Endothelial cell of umbilical vein (primary cell): ENCODE measurements around the gene DST. TPM values are rescaled to one million over a fixed set of nuclear protein-coding genes. Genes with fewer than 3 reads are reported as not detected.
A peak's percentile ranks its signal among the peaks of the same experiment; 100 is the strongest.

Experiments used
- BruUV-seq: library from RNA; stranded (reverse); fragments of 400-500 nt; replicated peaks from 2 replicates; lab custom pipeline; 2021; lab: Mats Ljungman, UMichigan
- CTCF ChIA-PET: fragments of 300-600, 350-600 bp; sonication (Branson Sonifier 250); formaldehyde crosslinking; loops from one replicate; lab custom pipeline; 2021; ENCODE audit warnings: antibody characterized with exemption, inconsistent platforms; lab: Charles Lee
- POLR2A ChIA-PET: fragments of 300-600, 350-600 bp; sonication (Branson Sonifier 250); formaldehyde crosslinking; loops from one replicate; lab custom pipeline; 2021; ENCODE audit warnings: antibody characterized with exemption, inconsistent platforms; lab: Charles Lee
- DNase-seq: peaks from one replicate; pipeline ENCODE4 v3.0.0-alpha.2; 2011; ENCODE audit warnings: low read depth, low spot score
- FAIRE-seq: peaks from 2 replicates; lab custom pipeline; 2011; peaks lifted over from hg19 to GRCh38; lab: Jason Lieb, UNC
- H2AFZ ChIP-seq: 2 replicates; pipeline ENCODE4 v1.6.0; 2012; ENCODE audit warnings: low read depth, low read length, control low read depth, inconsistent platforms
- H3K27ac ChIP-seq: 2 replicates; pipeline ENCODE4 v1.5.1; 2011; ENCODE audit warnings: low read depth, mild to moderate bottlenecking, control low read depth, low read length, moderate library complexity; ENCODE audit not compliant: insufficient read depth
- H3K27me3 ChIP-seq, 2 experiments: 2 replicates each; pipeline versions ENCODE4 v1.6.0 to v1.6.1; 2011; ENCODE audit warnings: low read length in 2 of 2, mixed read lengths in 1 of 2; ENCODE audit not compliant: control insufficient read depth in 2 of 2, insufficient read depth in 2 of 2
- H3K36me3 ChIP-seq, 2 experiments: 2 replicates in 1 of 2; 3 replicates in 1 of 2; pipeline ENCODE4 v1.5.1; 2011; ENCODE audit warnings: low read length in 2 of 2, mild to moderate bottlenecking in 1 of 2, moderate library complexity in 1 of 2; ENCODE audit not compliant: control insufficient read depth in 2 of 2, insufficient read depth in 2 of 2; ENCODE audit errors: extremely low read depth in 1 of 2
- H3K4me1 ChIP-seq: 3 replicates; pipeline ENCODE4 v1.5.1; 2011; ENCODE audit warnings: mild to moderate bottlenecking, low read length; ENCODE audit not compliant: control insufficient read depth, insufficient read depth; ENCODE audit errors: extremely low read depth
- H3K4me2 ChIP-seq: 2 replicates; pipeline ENCODE4 v1.6.1; 2011; ENCODE audit warnings: low read length, control low read depth, mixed read lengths; ENCODE audit not compliant: insufficient read depth
- H3K4me3 ChIP-seq, 3 experiments: fragments of 200-600 bp in 1 of 3; sonication (generic), shearing (Covaris generic) in 1 of 3; replicated peaks in 1 of 3; 2 replicates each; pipeline ENCODE4 v1.5.1; 2011 to 2016; ENCODE audit warnings: control low read depth in 3 of 3, low read length in 3 of 3, mild to moderate bottlenecking in 2 of 3, inconsistent platforms in 1 of 3, low read depth in 1 of 3, moderate library complexity in 1 of 3; ENCODE audit not compliant: insufficient read depth in 1 of 3
- H3K79me2 ChIP-seq: 2 replicates; pipeline ENCODE4 v1.6.0; 2012; ENCODE audit warnings: low read length, inconsistent platforms; ENCODE audit not compliant: control insufficient read depth, insufficient read depth
- H3K9ac ChIP-seq: replicated peaks from 2 replicates; pipeline ENCODE3; 2011; ENCODE audit warnings: low read length, control low read depth; ENCODE audit not compliant: insufficient read depth; ENCODE audit errors: extremely low read depth
- H3K9me1 ChIP-seq: replicated peaks from 3 replicates; pipeline ENCODE4 v1.6.0; 2011; ENCODE audit warnings: mild to moderate bottlenecking, low read length; ENCODE audit not compliant: control insufficient read depth, insufficient read depth; ENCODE audit errors: extremely low read depth
- H3K9me3 ChIP-seq: replicated peaks from 2 replicates; pipeline ENCODE4 v1.5.1; 2012; ENCODE audit warnings: low read length, inconsistent platforms; ENCODE audit not compliant: control insufficient read depth, insufficient read depth
- H4K20me1 ChIP-seq: replicated peaks from 2 replicates; pipeline ENCODE3; 2011; ENCODE audit warnings: mild to moderate bottlenecking, low read length; ENCODE audit not compliant: control insufficient read depth, insufficient read depth; ENCODE audit errors: extremely low read depth
- CTCF ChIP-seq, 2 donors: IDR thresholded peaks; 1 replicate in 1 of 2; 2 replicates in 1 of 2; pipeline ENCODE4 v1.5.1; 2011; ENCODE audit warnings: low read length in 2 of 2, mild to moderate bottlenecking in 2 of 2, moderate library complexity in 2 of 2, control low read depth in 1 of 2, inconsistent platforms in 1 of 2, low read depth in 1 of 2; ENCODE audit not compliant: insufficient read depth in 1 of 2; ENCODE audit errors: extremely low read depth in 1 of 2
- EZH2 ChIP-seq: IDR thresholded peaks from 2 replicates; pipeline ENCODE4 v1.6.1; 2012; ENCODE audit warnings: borderline replicate concordance, low read depth, mild to moderate bottlenecking, moderate library complexity, low read length, inconsistent platforms; ENCODE audit not compliant: severe bottlenecking
- FOS ChIP-seq: IDR thresholded peaks from 2 replicates; pipeline ENCODE4 v1.6.1; 2011; ENCODE audit warnings: mild to moderate bottlenecking, low read length, moderate library complexity, borderline replicate concordance; ENCODE audit not compliant: insufficient read depth
- GATA2 ChIP-seq: IDR thresholded peaks from 2 replicates; pipeline ENCODE4 v1.7.0; 2011; ENCODE audit warnings: low read depth, mild to moderate bottlenecking, moderate library complexity, mixed read lengths, low read length; ENCODE audit not compliant: insufficient read length, insufficient read depth
- JUN ChIP-seq: IDR thresholded peaks from 2 replicates; pipeline ENCODE4 v1.6.1; 2011; ENCODE audit warnings: borderline replicate concordance, low read depth; ENCODE audit not compliant: insufficient read length, insufficient read depth
- MAX ChIP-seq: IDR thresholded peaks from 2 replicates; pipeline ENCODE4 v1.6.1; 2011; ENCODE audit not compliant: insufficient read depth, insufficient read length
- MYC ChIP-seq: IDR thresholded peaks from one replicate; pipeline ENCODE4 v1.6.1; 2011; ENCODE audit warnings: mild to moderate bottlenecking, low read depth, low read length
- POLR2A ChIP-seq: IDR thresholded peaks from 2 replicates; pipeline ENCODE4 v1.6.1; 2012; ENCODE audit warnings: low read depth, mild to moderate bottlenecking, control low read depth, low read length
- POLR2AphosphoS5 ChIP-seq: IDR thresholded peaks from 2 replicates; pipeline ENCODE4 v1.6.1; 2012; ENCODE audit warnings: low read depth, mild to moderate bottlenecking, control low read depth, low read length, moderate library complexity; ENCODE audit not compliant: insufficient read depth
- dilution Hi-C: fragments of 300-500 bp; cut with MboI; formaldehyde crosslinking; loops from one replicate; pipeline ENCODE4 v1.15.0; 2019; ENCODE audit warnings: low sequenced_read_pairs; ENCODE audit not compliant: extremely low pct_ligation_motif_present
- intact Hi-C: fragments of 100-400 bp; cut with micrococcal nuclease; formaldehyde crosslinking; loops from one replicate; pipeline ENCODE4 v1.10.0; 2022
- polyA plus RNA-seq, 4 experiments: library from polyadenylated mRNA; depleted of rRNA in 3 of 4; stranded (reverse) in 3 of 4; unstranded in 1 of 4; fragments of >200 nt; gene quantifications; 2 replicates each; pipeline versions ENCODE4 v1.2.1 to v1.2.3, GENCODE V29; 2011 to 2012; ENCODE audit warnings: missing spikeins in 1 of 4
- total RNA-seq: library from RNA; stranded (reverse); gene quantifications from 2 replicates; pipeline ENCODE4 v1.2.3, GENCODE V29; 2021

DST gene
- total and polyA plus RNA-seq, 2 donors (not counting 3 experiments of a cell fraction or from before 2014, with no cell fraction given): 62.3 to 253 TPM

GRCh38 chr6:56649053-56649769 is 6.5 kb upstream of the DST start:
- peaks cover 32% of the 10 kb centered on the region for H3K4me1 ChIP-seq
- no peak for FAIRE-seq
- no peak overlapping the region for H3K9ac ChIP-seq
- no peak overlapping the region for H3K27ac ChIP-seq
- POLR2A ChIA-PET: no interaction called here
- no TSS peak for BruUV-seq
- no peaks in the 10 kb centered on the region for H3K27me3 ChIP-seq
- H3K79me2 ChIP-seq: no peaks in the 10 kb centered on the region
- dilution Hi-C loops: no loop called here
- DNase-seq: peak; percentile 36
- H3K4me2 ChIP-seq: no peak overlapping the region
- no peaks in the 10 kb centered on the region for H3K9me3 ChIP-seq
- intact Hi-C loops: loop anchor here (10.0 kb wide), 1 partner anchor 666 kb away; the partner anchor contains the start of gene PRIM2
- H3K9me1 ChIP-seq: no peaks in the 10 kb centered on the region
- CTCF ChIA-PET: interaction anchor here (1.0 to 3.4 kb wide), 2 partner anchors 12 to 30 kb away, joined by 4 to 15 read pairs; no protein-coding TSS in a partner anchor
- no peak overlapping the region for H2AFZ ChIP-seq
- no peak for TF ChIP-seq JUN
- no peak for TF ChIP-seq CTCF (IDR thresholded peaks at IDR 0.05; ENCODE audit: extremely low read depth in 1 of 2, insufficient read depth in 1 of 2, low read depth in 1 of 2, low read length in 2 of 2)
- no peak for TF ChIP-seq POLR2AphosphoS5
- no peak for TF ChIP-seq FOS
- no peak for TF ChIP-seq POLR2A
- TF ChIP-seq EZH2: no peak
- no peak for TF ChIP-seq MAX
- TF ChIP-seq MYC: no peak
- no peak for TF ChIP-seq GATA2
- no peak overlapping the region for H3K4me3 ChIP-seq
- H3K36me3 ChIP-seq: peaks cover 2 to 7% of the 10 kb centered on the region in 2 experiments
- H4K20me1 ChIP-seq: no peaks in the 10 kb centered on the region
